ENCODE data around the gene ARL2.

Gene ARL2

GRCh38 chr11:65043881-65044501 is 30.0 kb downstream of the ARL2 start:
- DNase-seq, result no peak
- no peaks in the 10 kb centered on the region for H3K9me3 ChIP-seq (ENCODE audit: severe bottlenecking)
- no peak for TF ChIP-seq CTCF (IDR thresholded peaks at IDR 0.05; ENCODE audit: low read depth, low read length)
- H3K4me3 ChIP-seq (ENCODE audit: low read depth, low read length), result no peak overlapping the region
- no peak overlapping the region for H3K27ac ChIP-seq
- peaks cover 45% of the 10 kb centered on the region for H3K36me3 ChIP-seq
- no peaks in the 10 kb centered on the region for H3K27me3 ChIP-seq (ENCODE audit: insufficient read depth, low read depth, severe bottlenecking)

GRCh38 chr11:65045061-65045460 is 31.1 kb downstream of the ARL2 start:
- Histone ChIP-seq H3K36me3 (peaks cover 41% of the 10 kb centered on the region), H3K9me3 (ENCODE audit: severe bottlenecking) (no peaks in the 10 kb centered on the region), H3K27me3 (ENCODE audit: insufficient read depth, low read depth, severe bottlenecking) (no peaks in the 10 kb centered on the region), H3K4me3 (ENCODE audit: low read depth, low read length) (no peak overlapping the region), H3K27ac (no peak overlapping the region)
- no peak for TF ChIP-seq CTCF (IDR thresholded peaks at IDR 0.05; ENCODE audit: low read depth, low read length)
- no peak for DNase-seq

- no peaks in the 10 kb centered on the region for H3K9me3 ChIP-seq (ENCODE audit: severe bottlenecking)
- H3K27me3 ChIP-seq (ENCODE audit: insufficient read depth, low read depth, severe bottlenecking), result no peaks in the 10 kb centered on the region
- H3K36me3 ChIP-seq, result peaks cover 41% of the 10 kb centered on the region
- H3K27ac ChIP-seq, result no peak overlapping the region
- no peak overlapping the region for H3K4me3 ChIP-seq (ENCODE audit: low read depth, low read length)
- no peak for TF ChIP-seq CTCF (IDR thresholded peaks at IDR 0.05; ENCODE audit: low read depth, low read length)
- DNase-seq, result no peak
Observed at GRCh38 chr11:65045728-65046127, 31.8 kb downstream of the ARL2 start.

- Histone ChIP-seq H3K9me3 (ENCODE audit: severe bottlenecking) (no peaks in the 10 kb centered on the region), H3K27me3 (ENCODE audit: insufficient read depth, low read depth, severe bottlenecking) (no peaks in the 10 kb centered on the region), H3K27ac (no peak overlapping the region), H3K36me3 (peaks cover 36% of the 10 kb centered on the region), H3K4me3 (ENCODE audit: low read depth, low read length) (no peak overlapping the region)
- no peak for TF ChIP-seq CTCF (IDR thresholded peaks at IDR 0.05; ENCODE audit: low read depth, low read length)
- DNase-seq, result no peak
Observed at GRCh38 chr11:65047581-65048422, 33.8 kb downstream of the ARL2 start.

- Histone ChIP-seq H3K36me3 (peaks cover 2% of the 10 kb centered on the region), H3K27me3 (ENCODE audit: insufficient read depth, low read depth, severe bottlenecking) (no peaks in the 10 kb centered on the region), H3K4me3 (ENCODE audit: low read depth, low read length) (no peak overlapping the region), H3K9me3 (ENCODE audit: severe bottlenecking) (no peaks in the 10 kb centered on the region), H3K27ac (no peak overlapping the region)
- no peak for TF ChIP-seq CTCF (IDR thresholded peaks at IDR 0.05; ENCODE audit: low read depth, low read length)
- no peak for DNase-seq
Observed at GRCh38 chr11:65051398-65051858, 37.5 kb downstream of the ARL2 start.

Data from WERI-Rb-1 (cell line).